Measurements from ENCODE around the gene NIPBL.
"Not testable (repeated sequence)": the region's sequence is repeated elsewhere in the genome, so short reads cannot be mapped to it uniquely, and the experiment has no call there.

NIPBL gene

GRCh38 chr5:36896476-36896875 is 19.9 kb downstream of the NIPBL start:
- DNase-seq (ENCODE audit: insufficient read length, low spot score): no peak
- FAIRE-seq: no peak
- TF ChIP-seq, protein P1, sequence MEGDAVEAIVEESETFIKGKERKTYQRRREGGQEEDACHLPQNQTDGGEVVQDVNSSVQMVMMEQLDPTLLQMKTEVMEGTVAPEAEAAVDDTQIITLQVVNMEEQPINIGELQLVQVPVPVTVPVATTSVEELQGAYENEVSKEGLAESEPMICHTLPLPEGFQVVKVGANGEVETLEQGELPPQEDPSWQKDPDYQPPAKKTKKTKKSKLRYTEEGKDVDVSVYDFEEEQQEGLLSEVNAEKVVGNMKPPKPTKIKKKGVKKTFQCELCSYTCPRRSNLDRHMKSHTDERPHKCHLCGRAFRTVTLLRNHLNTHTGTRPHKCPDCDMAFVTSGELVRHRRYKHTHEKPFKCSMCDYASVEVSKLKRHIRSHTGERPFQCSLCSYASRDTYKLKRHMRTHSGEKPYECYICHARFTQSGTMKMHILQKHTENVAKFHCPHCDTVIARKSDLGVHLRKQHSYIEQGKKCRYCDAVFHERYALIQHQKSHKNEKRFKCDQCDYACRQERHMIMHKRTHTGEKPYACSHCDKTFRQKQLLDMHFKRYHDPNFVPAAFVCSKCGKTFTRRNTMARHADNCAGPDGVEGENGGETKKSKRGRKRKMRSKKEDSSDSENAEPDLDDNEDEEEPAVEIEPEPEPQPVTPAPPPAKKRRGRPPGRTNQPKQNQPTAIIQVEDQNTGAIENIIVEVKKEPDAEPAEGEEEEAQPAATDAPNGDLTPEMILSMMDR (IDR thresholded peaks at IDR 0.05; ENCODE audit: insufficient read depth, missing control alignments): no peak

GRCh38 chr5:36897616-36898015 is 21.0 kb downstream of the NIPBL start:
- DNase-seq (ENCODE audit: insufficient read length, low spot score) (no peak), FAIRE-seq (no peak)
- TF ChIP-seq, protein P1 (IDR thresholded peaks at IDR 0.05; ENCODE audit: insufficient read depth, missing control alignments): no peak

- TF ChIP-seq, protein P1 (IDR thresholded peaks at IDR 0.05; ENCODE audit: insufficient read depth, missing control alignments): no peak
Observed at GRCh38 chr5:36899860-36900259, 23.3 kb downstream of the NIPBL start.

DNA sequence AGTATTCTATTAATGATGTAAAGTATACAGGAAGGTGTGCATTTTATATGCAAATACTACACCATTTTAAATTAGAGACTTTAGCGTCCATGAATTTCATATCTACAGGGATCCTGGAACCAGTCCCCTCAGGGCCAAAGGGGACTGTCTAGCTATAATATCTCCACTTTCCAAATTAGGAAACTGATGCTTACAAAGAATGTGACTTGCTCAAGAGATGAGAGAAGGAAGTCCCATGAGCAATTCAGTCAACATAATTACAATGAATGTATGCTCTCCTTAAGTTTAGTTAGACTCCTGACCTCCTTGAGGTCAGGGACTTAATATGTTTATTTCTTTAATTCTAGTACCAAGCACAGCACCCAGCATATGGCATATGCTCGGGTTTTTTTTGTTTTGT is 23.7 kb downstream of the NIPBL start:
- DNase-seq (ENCODE audit: insufficient read length, low spot score) (no peak), FAIRE-seq (no peak)
- TF ChIP-seq, protein P1 (IDR thresholded peaks at IDR 0.05; ENCODE audit: insufficient read depth, missing control alignments): no peak

More at GRCh38 chr5:36899860-36900259, 23.3 kb downstream of the NIPBL start:
- FAIRE-seq (no peak), DNase-seq (ENCODE audit: insufficient read length, low spot score) (no peak)

- not testable (repeated sequence) for FAIRE-seq; DNase-seq (ENCODE audit: insufficient read length, low spot score)
Observed at GRCh38 chr5:36901077-36901476, 24.5 kb downstream of the NIPBL start.

- DNase-seq (ENCODE audit: insufficient read length, low spot score): no peak
- TF ChIP-seq, protein P1 (IDR thresholded peaks at IDR 0.05; ENCODE audit: insufficient read depth, missing control alignments): no peak
- no peak for FAIRE-seq
Observed at GRCh38 chr5:36901856-36902255, 25.3 kb downstream of the NIPBL start.

DNA sequence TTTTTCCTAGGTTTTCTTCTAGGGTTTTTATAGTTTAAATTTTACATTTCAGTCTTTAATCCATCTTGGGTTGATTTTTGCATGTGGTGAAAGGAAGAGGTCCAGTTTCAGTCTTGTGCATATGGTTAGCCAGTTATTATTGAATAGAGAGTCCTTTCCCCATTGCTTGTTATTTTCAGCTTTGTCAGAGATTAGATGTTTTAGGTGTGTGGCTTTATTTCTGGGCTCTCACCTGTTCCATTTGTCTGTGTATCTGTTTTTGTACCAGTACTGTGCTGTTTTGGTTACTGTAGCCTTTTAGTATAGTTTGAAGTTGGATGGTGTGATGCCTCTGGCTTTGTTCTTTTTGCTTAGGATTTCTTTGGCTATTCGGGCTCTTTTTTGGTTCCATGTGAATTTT is 25.8 kb downstream of the NIPBL start:
- TF ChIP-seq, protein P1 (IDR thresholded peaks at IDR 0.05; ENCODE audit: insufficient read depth, missing control alignments): no peak
- no peak for DNase-seq (ENCODE audit: insufficient read length, low spot score)
- FAIRE-seq: no peak

DNA sequence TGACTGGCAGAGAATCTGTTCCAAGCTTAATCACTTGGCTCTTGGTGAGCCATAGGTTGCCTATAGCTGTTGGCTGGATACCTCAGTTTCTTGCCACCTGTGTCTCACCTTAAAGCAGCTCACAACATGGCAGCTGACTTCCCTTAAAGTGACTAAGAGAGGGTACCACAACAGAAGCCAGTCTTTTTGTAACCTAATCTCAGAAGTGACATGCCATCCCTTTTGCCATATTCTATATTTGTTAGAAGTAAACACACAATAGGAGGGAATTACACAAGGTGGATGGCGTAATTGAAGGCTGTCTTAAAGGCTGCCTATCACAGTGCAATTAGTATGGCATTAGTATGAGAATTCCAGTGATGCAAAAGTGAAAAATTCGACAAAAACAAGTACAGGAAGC is 28.1 kb downstream of the NIPBL start:
- no peak for DNase-seq (ENCODE audit: insufficient read length, low spot score)
- TF ChIP-seq, protein P1 (IDR thresholded peaks at IDR 0.05; ENCODE audit: insufficient read depth, missing control alignments): no peak
- no peak for FAIRE-seq

Measured in D721Med (cell line).